ENCODE data around the gene KRT3.
"Not testable (repeated sequence)": the region's sequence is repeated elsewhere in the genome, so short reads cannot be mapped to it uniquely, and the experiment has no call there.

Gene KRT3

GRCh38 chr12:52799505-52800211 is 3.7 kb upstream of the KRT3 start:
- DNase-seq (ENCODE audit: extremely low spot score, insufficient read length, low read depth) (no peak), FAIRE-seq (no peak)

DNA sequence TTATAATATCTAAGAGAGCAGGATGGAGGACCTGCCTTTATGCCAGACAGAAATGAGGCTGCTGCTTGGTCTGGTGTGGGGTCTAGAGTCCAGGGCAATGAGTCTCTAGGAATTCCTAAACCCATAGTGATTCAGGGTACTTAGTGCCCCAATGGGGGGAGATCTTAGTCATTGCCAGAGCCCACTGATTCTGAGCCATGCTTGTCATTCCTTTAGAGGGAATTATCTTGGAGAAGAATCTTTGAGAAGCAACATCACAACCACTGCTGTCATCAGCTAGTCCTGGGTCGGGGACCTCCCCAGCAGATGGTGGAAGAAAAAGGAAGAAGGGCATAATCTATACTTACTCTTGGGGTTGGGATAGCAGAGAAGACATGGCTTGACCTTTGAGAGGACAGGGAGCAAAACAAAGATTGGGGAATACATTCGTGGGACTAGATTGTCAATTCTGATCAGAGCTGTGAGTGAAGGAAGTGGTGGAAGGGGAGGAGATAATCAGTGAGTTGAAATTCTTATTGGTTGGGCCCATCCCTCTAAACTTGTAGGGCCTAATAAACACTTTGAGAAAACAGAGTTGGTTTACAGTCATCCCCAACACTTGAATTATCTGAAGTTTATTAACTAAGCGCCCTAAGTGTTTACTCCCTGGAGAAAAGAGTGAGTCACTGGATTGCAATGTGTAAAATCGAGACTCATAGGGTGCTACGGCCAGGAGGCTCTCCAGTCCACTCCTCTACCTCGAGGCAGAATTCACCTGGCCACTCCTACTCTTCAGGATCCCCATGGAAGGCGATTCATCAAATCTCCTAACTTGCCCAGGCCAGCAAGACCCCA is 3.0 kb upstream of the KRT3 start:
- FAIRE-seq (no peak), DNase-seq (ENCODE audit: extremely low spot score, insufficient read length, low read depth) (no peak)

GRCh38 chr12:52798003-52798670 is 2.2 kb upstream of the KRT3 start:
- no peak for DNase-seq (ENCODE audit: extremely low spot score, insufficient read length, low read depth)
- FAIRE-seq = no peak

DNA sequence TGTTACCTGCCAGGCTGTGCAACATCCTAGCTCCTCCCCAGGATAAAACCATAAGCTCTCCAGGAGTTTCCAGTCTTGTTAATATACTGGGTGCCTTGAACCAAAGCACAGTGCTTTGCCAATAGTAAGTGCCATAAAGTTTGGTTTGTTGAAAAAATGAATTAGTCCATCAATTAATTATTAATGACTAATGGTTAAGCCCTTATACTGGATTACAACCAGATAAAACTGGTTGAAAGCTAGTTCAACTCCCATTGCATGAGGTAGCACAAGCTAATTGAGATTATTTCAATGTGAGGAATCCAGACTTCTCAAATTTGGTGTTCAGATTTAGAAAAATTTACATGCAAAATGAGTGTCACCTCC is 1.6 kb upstream of the KRT3 start:
- no peak for FAIRE-seq
- no peak for DNase-seq (ENCODE audit: extremely low spot score, insufficient read length, low read depth)

GRCh38 chr12:52796839-52797528 is 1.1 kb upstream of the KRT3 start:
- DNase-seq (ENCODE audit: extremely low spot score, insufficient read length, low read depth) (no peak), FAIRE-seq (no peak)

DNA sequence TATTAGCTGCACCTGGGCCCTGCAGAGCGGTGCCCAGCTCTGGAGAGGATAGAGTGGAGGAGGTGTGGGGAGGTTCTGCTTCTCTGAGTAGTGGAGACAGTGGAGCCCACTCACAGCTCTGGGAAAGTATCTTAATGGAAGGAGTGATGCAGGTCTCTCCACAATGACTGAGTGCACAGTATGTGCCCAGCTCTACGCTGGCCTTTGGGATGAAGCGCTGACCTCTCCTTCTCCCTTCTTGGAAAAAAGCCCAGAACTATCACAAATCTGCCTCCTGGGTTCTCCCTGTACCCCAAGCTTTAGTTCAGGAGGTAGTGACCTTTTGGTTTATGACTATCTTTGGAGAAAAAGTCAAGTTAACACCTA is 495 bp upstream of the KRT3 start:
- FAIRE-seq = no peak
- no peak for DNase-seq (ENCODE audit: extremely low spot score, insufficient read length, low read depth)

- not testable (repeated sequence) for FAIRE-seq; DNase-seq (ENCODE audit: extremely low spot score, insufficient read length, low read depth)
Observed at GRCh38 chr12:52795332-52795674, 614 bp downstream of the KRT3 start.

- DNase-seq (ENCODE audit: extremely low spot score, insufficient read length, low read depth) (no peak), FAIRE-seq (no peak)
Observed at GRCh38 chr12:52794479-52795331, 1.2 kb downstream of the KRT3 start.

DNA sequence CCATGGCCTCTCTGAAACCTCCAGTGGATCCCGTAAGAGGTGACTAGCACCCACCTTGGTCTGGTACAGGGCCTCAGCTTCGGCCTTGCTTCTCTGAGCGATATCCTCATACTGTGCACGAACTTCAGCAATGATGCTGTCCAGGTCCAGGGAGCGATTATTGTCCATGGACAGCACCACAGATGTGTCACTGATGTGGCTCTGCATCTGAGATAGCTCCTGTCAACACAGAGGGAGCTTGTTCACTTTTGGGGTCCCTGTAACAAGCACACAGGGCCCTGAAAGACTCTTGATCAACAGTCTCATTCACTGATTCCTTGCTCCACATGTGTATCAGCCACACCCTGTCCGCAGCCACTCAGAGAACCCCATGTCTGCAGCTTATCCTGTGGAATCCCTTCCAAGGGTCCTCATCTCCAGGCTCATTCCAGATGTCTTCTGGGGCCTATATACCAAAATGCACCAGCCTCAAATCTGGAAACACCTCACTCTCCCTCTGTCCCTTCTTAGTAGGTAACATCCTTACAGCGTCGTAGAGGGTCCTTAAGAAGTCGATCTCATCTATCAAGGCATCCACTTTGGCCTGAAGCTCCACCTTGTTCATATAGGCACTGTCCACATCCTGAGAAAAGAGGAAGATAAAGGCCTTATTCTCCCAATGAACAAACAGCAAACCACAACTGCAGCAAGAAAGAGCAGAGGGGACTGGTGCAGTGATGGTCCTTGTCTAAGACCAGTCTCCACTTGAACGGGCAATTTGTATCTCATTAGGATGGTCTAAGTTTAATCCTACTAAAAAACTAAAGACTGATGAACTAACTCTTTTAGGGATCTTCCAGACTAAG is 3.5 kb downstream of the KRT3 start:
- DNase-seq (ENCODE audit: extremely low spot score, insufficient read length, low read depth) (no peak), FAIRE-seq (no peak)

- DNase-seq (ENCODE audit: extremely low spot score, insufficient read length, low read depth) (no peak), FAIRE-seq (no peak)
Observed at GRCh38 chr12:52791271-52792184, 4.4 kb downstream of the KRT3 start.

GRCh38 chr12:52790427-52791270 is 5.3 kb downstream of the KRT3 start:
- FAIRE-seq = no peak
- DNase-seq (ENCODE audit: extremely low spot score, insufficient read length, low read depth) = no peak

DNA sequence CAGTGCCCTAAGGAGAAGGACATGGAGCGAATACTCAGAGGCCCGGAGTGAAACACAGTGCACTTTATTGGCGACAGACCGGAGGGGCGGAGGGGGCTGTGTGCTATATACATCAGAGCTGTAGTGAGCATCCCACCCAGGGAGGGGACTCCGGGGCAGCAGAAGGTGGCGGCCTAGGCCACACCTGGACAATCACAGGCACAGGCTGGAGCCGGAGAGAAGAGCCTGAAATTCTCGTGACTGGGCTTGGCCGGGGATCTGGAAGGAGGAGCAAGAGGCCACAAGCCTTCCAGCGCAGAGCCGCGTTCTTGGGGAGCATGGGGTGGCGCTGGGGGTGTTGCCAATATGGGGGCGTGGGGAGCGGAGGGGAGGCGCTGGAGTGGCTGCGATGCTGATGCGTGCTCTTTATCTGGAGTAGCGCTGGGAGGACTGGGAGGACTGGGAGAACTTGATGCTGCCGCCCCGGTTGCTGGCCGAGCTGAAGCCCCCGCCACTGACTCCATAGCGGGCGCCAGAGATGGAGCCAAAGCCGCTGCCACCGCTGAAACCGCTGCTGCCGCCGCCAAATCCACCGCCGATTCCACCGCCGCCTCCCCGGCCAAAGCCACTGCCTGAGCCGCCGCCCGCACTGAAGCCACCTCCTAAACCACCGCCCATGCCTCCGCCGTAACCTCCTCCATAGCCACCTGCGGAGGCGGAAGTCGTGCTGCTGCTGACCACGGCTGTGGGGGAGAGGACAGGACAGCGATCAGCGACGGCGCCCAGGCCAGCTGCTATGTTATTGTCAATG is 6.1 kb downstream of the KRT3 start:
- FAIRE-seq (no peak), DNase-seq (ENCODE audit: extremely low spot score, insufficient read length, low read depth) (no peak)

DNA sequence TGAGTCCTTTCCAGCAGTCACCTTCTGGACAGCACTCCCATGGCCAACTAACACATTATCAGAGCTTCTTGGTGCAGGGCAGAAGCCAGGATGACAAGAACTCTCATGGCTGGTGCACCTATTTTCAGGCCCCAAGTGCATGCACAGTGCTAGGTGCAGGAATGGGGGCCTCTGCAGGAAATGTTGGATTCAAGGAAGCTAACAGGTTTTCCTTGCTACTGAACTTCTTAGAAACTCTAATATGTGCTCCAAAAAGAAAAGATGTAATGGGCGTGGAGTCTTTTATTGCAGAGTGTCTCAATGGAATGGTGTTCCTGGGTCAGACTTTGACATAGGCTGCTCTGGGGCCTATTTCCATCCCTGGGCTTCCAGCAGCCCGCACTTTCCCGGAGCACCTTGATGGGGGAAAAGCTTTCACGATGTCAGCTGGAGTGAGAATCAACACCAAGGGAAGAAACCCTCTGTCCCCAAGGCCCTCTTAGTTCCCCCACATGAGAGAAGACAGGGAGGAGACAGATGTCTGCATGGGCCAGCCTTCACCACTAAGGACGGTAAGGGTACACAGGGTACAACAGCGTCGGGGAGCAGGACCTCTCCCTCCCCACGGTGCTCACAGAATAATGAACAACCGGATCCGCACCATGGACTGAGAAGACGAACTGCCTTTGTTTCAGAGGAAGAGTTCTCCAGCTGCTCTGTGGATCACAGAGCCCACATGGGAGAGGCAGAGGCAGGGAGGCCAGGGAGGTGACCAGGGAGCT is 6.9 kb downstream of the KRT3 start:
- FAIRE-seq = no peak
- DNase-seq (ENCODE audit: extremely low spot score, insufficient read length, low read depth) = no peak

DNA sequence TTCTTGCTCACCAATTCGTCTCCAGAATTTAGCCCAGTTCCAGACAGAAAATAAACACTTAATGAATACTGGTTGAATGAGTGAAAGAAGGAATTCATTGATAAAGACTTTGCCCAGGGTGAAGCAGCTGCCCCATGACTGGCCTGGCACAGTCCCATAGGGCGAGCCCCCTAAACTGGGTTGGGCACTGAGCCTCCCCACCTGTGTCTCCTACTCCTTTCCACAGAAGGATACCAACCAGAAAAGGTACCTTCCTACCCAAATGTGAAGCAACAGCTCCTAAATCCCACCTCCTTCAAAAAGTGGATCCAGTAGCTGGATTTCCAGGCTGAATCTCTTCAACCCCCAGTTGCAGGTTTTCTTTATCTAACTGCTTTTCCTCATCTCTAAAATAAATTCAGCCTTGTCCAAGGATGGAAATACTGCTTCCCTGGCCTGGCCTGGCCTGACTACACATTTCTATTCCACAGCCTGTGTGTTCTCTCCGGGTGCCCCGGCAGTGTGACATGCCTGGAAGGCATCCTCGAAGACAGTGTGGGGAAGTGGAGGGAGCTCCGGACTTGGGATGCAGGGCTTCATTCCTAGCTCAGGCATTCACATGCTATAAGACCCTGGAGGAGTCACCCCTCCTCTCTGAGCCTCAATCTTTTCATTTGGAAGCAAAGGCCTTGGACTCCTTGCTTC is 7.6 kb downstream of the KRT3 start:
- DNase-seq (ENCODE audit: extremely low spot score, insufficient read length, low read depth) (no peak), FAIRE-seq (no peak)
